Measurements from ENCODE around the gene VSTM2A.
"Not testable (repeated sequence)": the region's sequence is repeated elsewhere in the genome, so short reads cannot be mapped to it uniquely, and the experiment has no call there.

Gene VSTM2A
- total RNA-seq: 0 to 0.18 (median 0) reads per million in 4 experiments

GRCh38 chr7:54541669-54542625 is at the start of gene VSTM2A:
Gene VSTM2A (plus strand): TSS chr7:54542375. CDS start chr7:54542731, 356 bp downstream.
- no peak for DNase-seq

- not testable (repeated sequence) for DNase-seq
Observed at GRCh38 chr7:54504531-54504930, 37.6 kb upstream of the VSTM2A start.

- DNase-seq: no peak
Observed at GRCh38 chr7:54529568-54529967, 12.6 kb upstream of the VSTM2A start.

- DNase-seq: no peak
Observed at GRCh38 chr7:54538122-54538521, 4.1 kb upstream of the VSTM2A start.

GRCh38 chr7:54543051-54543488 is 895 bp downstream of the VSTM2A start:
- no peak for DNase-seq

- no peak for DNase-seq
Observed at GRCh38 chr7:54544149-54544526, 2.0 kb downstream of the VSTM2A start.

GRCh38 chr7:54544527-54545240 is 2.5 kb downstream of the VSTM2A start:
- no peak for DNase-seq

- DNase-seq: no peak
Observed at GRCh38 chr7:54545241-54545563, 3.0 kb downstream of the VSTM2A start.

- no peak for DNase-seq
Observed at GRCh38 chr7:54546081-54546985, 4.2 kb downstream of the VSTM2A start.

GRCh38 chr7:54546986-54547314 is 4.8 kb downstream of the VSTM2A start:
- no peak for DNase-seq

- DNase-seq: no peak
Observed at GRCh38 chr7:54550471-54550870, 8.3 kb downstream of the VSTM2A start.

GRCh38 chr7:54556121-54556520 is 13.9 kb downstream of the VSTM2A start:
- no peak for DNase-seq

- DNase-seq: no peak
Observed at GRCh38 chr7:54559401-54559800, 17.2 kb downstream of the VSTM2A start.

GRCh38 chr7:54560198-54560597 is 18.0 kb downstream of the VSTM2A start:
- no peak for DNase-seq

GRCh38 chr7:54560723-54561122 is 18.5 kb downstream of the VSTM2A start:
- DNase-seq: no peak

GRCh38 chr7:54563329-54563916 is 21.2 kb downstream of the VSTM2A start:
- DNase-seq: no peak

GRCh38 chr7:54565432-54565831 is 23.3 kb downstream of the VSTM2A start:
- no peak for DNase-seq

- no peak for DNase-seq
Observed at GRCh38 chr7:54581511-54581910, 39.3 kb downstream of the VSTM2A start.

GRCh38 chr7:54591404-54592386 is 49.5 kb downstream of the VSTM2A start:
- no peak for DNase-seq

- no peak for DNase-seq
Observed at GRCh38 chr7:54596747-54597146, 54.6 kb downstream of the VSTM2A start.

GRCh38 chr7:54615537-54615936 is 73.4 kb downstream of the VSTM2A start:
- no peak for DNase-seq

Measured in effector CD8-positive, alpha-beta T cell (primary cell).